ENCODE measurements around the gene ACOT9. TPM values are rescaled to one million over a fixed set of nuclear protein-coding genes. Genes with fewer than 3 reads are reported as not detected.
"Not testable (repeated sequence)": the region's sequence is repeated elsewhere in the genome, so short reads cannot be mapped to it uniquely, and the experiment has no call there.

Gene ACOT9
- total and polyA plus RNA-seq, 12 donors = 18.4 to 58.3 (median 37.4) TPM

- intact Hi-C loops (cut with DNase I) = no loop called here
- Histone ChIP-seq H3K4me1 (replicated peaks in 1 of 2) (no peaks in the 10 kb centered on the region), H3K36me3 (replicated peaks in 1 of 2) (no peaks in the 10 kb centered on the region), H3K27ac (no peak overlapping the region), H3K9me3 (replicated peaks in 1 of 3) (no peaks in the 10 kb centered on the region), H3K4me3 (no peak overlapping the region), H3K27me3 (no peaks in the 10 kb centered on the region)
- 71 to 94% (median 87%) methylated on average over 4 of the region's 4 CpGs for WGBS, 4 donors
- TF ChIP-seq CTCF (IDR thresholded peaks at IDR 0.05) (no peak), POLR2A (IDR thresholded peaks at IDR 0.05) (no peak)
- DNase-seq = no peak
These were observed 6.1 kb upstream of the ACOT9 start for GRCh38 chrX:23749129-23749528.

GRCh38 chrX:23745786-23746185 lies 2.7 kb upstream of the ACOT9 start:
- no peaks in the 10 kb centered on the region for H3K27me3 ChIP-seq
- no peak overlapping the region for H3K4me3 ChIP-seq
- DNase-seq = no peak
- no peak overlapping the region for H3K27ac ChIP-seq
- no peak for TF ChIP-seq POLR2A (IDR thresholded peaks at IDR 0.05)
- TF ChIP-seq CTCF (IDR thresholded peaks at IDR 0.05) = no peak
- H3K9me3 ChIP-seq (replicated peaks in 1 of 3) = no peaks in the 10 kb centered on the region
- H3K4me1 ChIP-seq (replicated peaks in 1 of 2) = no peaks in the 10 kb centered on the region
- WGBS, 4 donors = 55 to 66% (median 59%) methylated on average over 3 of the region's 3 CpGs
- no peaks in the 10 kb centered on the region for H3K36me3 ChIP-seq (replicated peaks in 1 of 2)
- intact Hi-C loops (cut with DNase I) = no loop called here

GRCh38 chrX:23743623-23743971 lies 521 bp upstream of the ACOT9 start:
- WGBS, 4 donors = 64 to 96% (median 71%) methylated on average over 4 to 14 of the region's 14 CpGs
- H3K27me3 ChIP-seq; H3K4me1 ChIP-seq (replicated peaks in 1 of 2); H3K9me3 ChIP-seq (replicated peaks in 1 of 3); H3K36me3 ChIP-seq (replicated peaks in 1 of 2); DNase-seq; intact Hi-C loops (cut with DNase I): not testable (repeated sequence)
- Histone ChIP-seq H3K27ac (peak overlapping the region in 4 of 5 donors; percentile 45 to 93 (median 88)), H3K4me3 (peak overlapping the region in 1 of 4 donors; percentile 64)

GRCh38 chrX:23742174-23742696 lies 841 bp downstream of the ACOT9 start:
- H3K27ac ChIP-seq = peak overlapping the region; percentile 76 to 93 (median 85)
- 0 to 48% (median 17%) methylated on average over 2 to 6 of the region's 6 CpGs for WGBS, 4 donors
- peak in 1 of 2 donors; percentile 44 for TF ChIP-seq POLR2A (IDR thresholded peaks at IDR 0.05)
- no peak for TF ChIP-seq CTCF (IDR thresholded peaks at IDR 0.05)
- H3K4me1 ChIP-seq (replicated peaks in 1 of 2) = no peaks in the 10 kb centered on the region
- no peaks in the 10 kb centered on the region for H3K9me3 ChIP-seq (replicated peaks in 1 of 3)
- intact Hi-C loops (cut with DNase I) = no loop called here
- no peaks in the 10 kb centered on the region for H3K36me3 ChIP-seq (replicated peaks in 1 of 2)
- no peaks in the 10 kb centered on the region for H3K27me3 ChIP-seq
- peak overlapping the region in 2 of 4 donors; percentile 47 to 64 for H3K4me3 ChIP-seq
- DNase-seq = peak; percentile 26 to 62 (median 38)

- no peaks in the 10 kb centered on the region for H3K36me3 ChIP-seq (replicated peaks in 1 of 2)
- no peaks in the 10 kb centered on the region for H3K4me1 ChIP-seq (replicated peaks in 1 of 2)
- no peak for DNase-seq
- H3K27ac ChIP-seq = no peak overlapping the region
- no peaks in the 10 kb centered on the region for H3K27me3 ChIP-seq
- intact Hi-C loops (cut with DNase I) = no loop called here
- no peaks in the 10 kb centered on the region for H3K9me3 ChIP-seq (replicated peaks in 1 of 3)
- H3K4me3 ChIP-seq = no peak overlapping the region
- TF ChIP-seq POLR2A (IDR thresholded peaks at IDR 0.05) (no peak), CTCF (IDR thresholded peaks at IDR 0.05) (no peak)
These were observed 5.7 kb downstream of the ACOT9 start for GRCh38 chrX:23737413-23737812.
